KMS-11 (cell line): ENCODE data around the gene CASK.

ENCODE experiments used
- H2AFZ ChIP-seq: fragments of 200-600 bp; sonication (generic); 2 replicates; pipeline ENCODE4 v1.6.1; 2016; ENCODE audit warnings: antibody characterized with exemption, mixed run types, low read depth
- H3K27ac ChIP-seq: fragments of 200-600 bp; sonication (generic); 2 replicates; pipeline ENCODE4 v1.6.1; 2016; ENCODE audit warnings: mild to moderate bottlenecking, mixed run types
- H3K27me3 ChIP-seq: fragments of 200-600 bp; sonication (generic); 2 replicates; pipeline ENCODE4 v1.6.1; 2017; ENCODE audit warnings: mild to moderate bottlenecking, low read depth, mixed run types, moderate library complexity; ENCODE audit not compliant: insufficient read depth
- H3K36me3 ChIP-seq: fragments of 200-600 bp; sonication (generic); 2 replicates; pipeline ENCODE4 v1.6.1; 2017; ENCODE audit warnings: mild to moderate bottlenecking, mixed run types; ENCODE audit not compliant: insufficient read depth
- H3K4me1 ChIP-seq: fragments of 200-600 bp; sonication (generic); 2 replicates; pipeline ENCODE4 v1.6.1; 2016; ENCODE audit warnings: mild to moderate bottlenecking, low read depth, mixed run types; ENCODE audit not compliant: poor library complexity, severe bottlenecking
- H3K4me2 ChIP-seq: fragments of 200-600 bp; sonication (generic); 2 replicates; pipeline ENCODE4 v1.7.0; 2016; ENCODE audit warnings: mild to moderate bottlenecking, mixed run types
- H3K4me3 ChIP-seq: fragments of 200-600 bp; sonication (generic); IDR thresholded peaks from 2 replicates; pipeline ENCODE4 v1.6.1; 2017; ENCODE audit warnings: low read depth, low read length, mixed read lengths; ENCODE audit not compliant: insufficient read depth
- H3K79me2 ChIP-seq: fragments of 200-600 bp; sonication (generic); 2 replicates; pipeline ENCODE4 v1.6.1; 2016; ENCODE audit warnings: low read depth, mixed run types; ENCODE audit not compliant: insufficient read depth
- H3K9ac ChIP-seq: fragments of 200-600 bp; sonication (generic); 2 replicates; pipeline ENCODE4 v1.6.1; 2016; ENCODE audit warnings: mild to moderate bottlenecking, mixed run types
- H4K20me1 ChIP-seq: fragments of 200-600 bp; sonication (generic); 2 replicates; pipeline ENCODE4 v1.6.1; 2016; ENCODE audit warnings: mild to moderate bottlenecking, mixed run types; ENCODE audit not compliant: insufficient read depth
- TF ChIP-seq, protein P1 (sequence below): fragments of 200-600 bp; sonication (generic); conservative IDR thresholded peaks from 2 replicates; pipeline ENCODE4 v1.6.1; 2017; ENCODE audit warnings: low read depth, mild to moderate bottlenecking, antibody characterized with exemption, low read length, moderate library complexity, mixed read lengths

Gene CASK

GRCh38 chrX:41932885-41933284, 9.5 kb upstream of the CASK start:
- H4K20me1 ChIP-seq: no peaks in the 10 kb centered on the region
- no peak overlapping the region for H3K9ac ChIP-seq
- no peaks in the 10 kb centered on the region for H3K79me2 ChIP-seq
- no peak overlapping the region for H3K4me3 ChIP-seq
- TF ChIP-seq, protein P1, sequence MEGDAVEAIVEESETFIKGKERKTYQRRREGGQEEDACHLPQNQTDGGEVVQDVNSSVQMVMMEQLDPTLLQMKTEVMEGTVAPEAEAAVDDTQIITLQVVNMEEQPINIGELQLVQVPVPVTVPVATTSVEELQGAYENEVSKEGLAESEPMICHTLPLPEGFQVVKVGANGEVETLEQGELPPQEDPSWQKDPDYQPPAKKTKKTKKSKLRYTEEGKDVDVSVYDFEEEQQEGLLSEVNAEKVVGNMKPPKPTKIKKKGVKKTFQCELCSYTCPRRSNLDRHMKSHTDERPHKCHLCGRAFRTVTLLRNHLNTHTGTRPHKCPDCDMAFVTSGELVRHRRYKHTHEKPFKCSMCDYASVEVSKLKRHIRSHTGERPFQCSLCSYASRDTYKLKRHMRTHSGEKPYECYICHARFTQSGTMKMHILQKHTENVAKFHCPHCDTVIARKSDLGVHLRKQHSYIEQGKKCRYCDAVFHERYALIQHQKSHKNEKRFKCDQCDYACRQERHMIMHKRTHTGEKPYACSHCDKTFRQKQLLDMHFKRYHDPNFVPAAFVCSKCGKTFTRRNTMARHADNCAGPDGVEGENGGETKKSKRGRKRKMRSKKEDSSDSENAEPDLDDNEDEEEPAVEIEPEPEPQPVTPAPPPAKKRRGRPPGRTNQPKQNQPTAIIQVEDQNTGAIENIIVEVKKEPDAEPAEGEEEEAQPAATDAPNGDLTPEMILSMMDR: no peak
- no peaks in the 10 kb centered on the region for H3K4me1 ChIP-seq
- H3K27ac ChIP-seq: no peak overlapping the region
- no peaks in the 10 kb centered on the region for H3K27me3 ChIP-seq
- H3K4me2 ChIP-seq: no peak overlapping the region
- no peaks in the 10 kb centered on the region for H3K36me3 ChIP-seq
- no peak overlapping the region for H2AFZ ChIP-seq

DNA sequence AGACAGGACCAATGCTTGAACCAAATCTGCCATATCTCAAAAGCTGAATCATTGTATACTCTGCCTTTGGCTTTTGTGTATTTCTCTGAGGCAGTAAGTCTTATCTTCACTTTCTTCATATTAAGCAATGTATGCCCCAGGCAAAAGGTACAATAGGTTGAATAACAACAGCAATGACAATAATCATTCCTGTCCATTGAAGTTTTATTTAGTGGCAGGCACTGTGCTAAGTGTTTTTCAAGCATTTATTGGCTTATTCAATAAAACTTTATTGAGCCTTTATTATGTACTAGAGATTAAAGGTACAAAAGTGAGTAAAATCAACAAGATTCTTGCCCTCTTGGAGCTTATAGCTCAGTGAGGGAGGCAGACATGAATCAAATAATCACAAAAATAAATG, 8.2 kb upstream of the CASK start:
- no peak overlapping the region for H3K4me3 ChIP-seq
- TF ChIP-seq, protein P1: no peak
- H3K9ac ChIP-seq: no peak overlapping the region
- H3K4me2 ChIP-seq: no peak overlapping the region
- H3K27ac ChIP-seq: no peak overlapping the region
- H3K4me1 ChIP-seq: no peaks in the 10 kb centered on the region
- no peaks in the 10 kb centered on the region for H4K20me1 ChIP-seq
- no peaks in the 10 kb centered on the region for H3K79me2 ChIP-seq
- H2AFZ ChIP-seq: no peak overlapping the region
- H3K27me3 ChIP-seq: no peaks in the 10 kb centered on the region
- H3K36me3 ChIP-seq: no peaks in the 10 kb centered on the region

DNA sequence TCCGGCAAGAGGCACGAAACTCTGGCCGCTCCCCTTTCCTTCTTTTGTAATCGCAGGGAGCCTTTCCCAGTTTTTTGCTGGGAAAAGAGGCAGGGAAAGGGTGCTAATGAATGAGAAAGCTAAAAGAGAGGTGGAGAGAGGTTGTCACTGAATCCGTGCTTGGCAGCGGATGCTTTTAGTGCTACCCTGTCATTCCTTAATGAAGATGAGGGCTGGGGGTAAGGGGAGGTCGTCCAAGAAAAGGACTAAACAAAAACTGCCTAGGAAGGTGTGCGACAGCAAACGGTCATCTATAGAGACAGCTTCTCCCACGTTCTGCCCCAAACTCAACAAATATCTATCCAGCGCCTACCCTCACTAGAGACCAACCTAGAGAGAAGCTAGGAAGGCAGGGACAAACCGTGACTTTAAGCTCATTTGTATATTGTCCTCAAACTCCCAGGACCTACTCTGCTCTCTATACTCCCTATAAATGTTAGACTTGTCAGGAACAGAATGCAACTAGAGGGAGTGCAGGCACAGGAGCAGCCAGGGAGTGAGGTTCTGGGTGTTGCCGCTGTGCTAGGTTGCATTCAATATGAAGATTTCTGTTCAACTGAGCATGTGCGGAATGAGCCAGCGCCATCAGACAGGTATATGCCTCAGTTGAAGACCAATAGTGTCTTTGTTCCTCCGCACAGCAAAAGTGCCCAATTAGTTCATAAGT, 777 bp upstream of the CASK start:
- Histone ChIP-seq H3K4me1 (peaks cover 16% of the 10 kb centered on the region), H3K27me3 (no peaks in the 10 kb centered on the region), H2AFZ (peak overlapping the region; percentile 94), H3K4me2 (peak overlapping the region; percentile 79), H3K27ac (no peak overlapping the region), H4K20me1 (no peaks in the 10 kb centered on the region), H3K79me2 (peaks cover 36% of the 10 kb centered on the region), H3K9ac (peak overlapping the region; percentile 32; the same call in 1 of the 2 replicates), H3K36me3 (no peaks in the 10 kb centered on the region), H3K4me3 (no peak overlapping the region)
- TF ChIP-seq, protein P1: no peak

DNA sequence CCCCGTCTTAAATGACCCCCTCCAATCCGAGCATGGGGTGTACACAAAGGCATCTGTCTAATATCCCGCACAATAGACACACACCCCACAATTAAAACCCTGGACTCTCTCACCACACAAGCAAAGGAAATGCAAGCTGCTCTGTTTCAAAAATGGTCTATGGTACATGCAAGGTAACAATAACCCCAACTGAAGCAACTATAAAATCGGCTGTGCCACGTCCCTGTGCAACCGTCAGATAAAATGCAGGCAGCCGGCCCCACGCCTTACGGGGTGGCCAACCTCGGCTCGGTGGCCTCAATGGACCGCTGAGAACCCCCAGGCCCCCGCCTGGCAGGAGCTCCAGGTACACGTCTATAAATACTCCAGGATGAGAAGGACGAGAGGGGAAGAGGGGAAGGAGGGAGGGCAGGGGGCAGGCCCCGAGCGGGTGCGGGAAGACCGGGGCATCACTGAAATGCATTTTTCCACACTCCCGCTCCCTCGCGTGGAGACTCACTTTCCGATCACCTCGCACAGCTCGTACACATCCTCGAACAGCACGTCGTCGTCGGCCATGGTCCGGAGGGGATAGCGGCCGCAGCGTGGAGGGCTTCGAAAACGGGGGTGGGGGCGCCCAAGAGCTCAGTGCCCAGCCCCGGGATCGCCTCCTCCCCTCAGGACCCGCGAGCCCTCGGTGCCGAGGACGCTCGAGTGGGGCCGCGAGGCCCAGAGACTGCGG, 763 bp downstream of the CASK start:
- Histone ChIP-seq H2AFZ (peak overlapping the region; percentile 6; the same call in 1 of the 2 replicates), H3K4me1 (peaks cover 16% of the 10 kb centered on the region), H3K36me3 (no peaks in the 10 kb centered on the region), H3K4me3 (peak overlapping the region; percentile 48), H3K27ac (peak overlapping the region; percentile 54), H4K20me1 (no peaks in the 10 kb centered on the region), H3K27me3 (no peaks in the 10 kb centered on the region), H3K4me2 (peak overlapping the region; percentile 63), H3K79me2 (peaks cover 51% of the 10 kb centered on the region), H3K9ac (peak overlapping the region; percentile 62)
- TF ChIP-seq, protein P1: no peak
